RWPE2 (cell line): Measurements from ENCODE around the gene SOX13.
"Not testable (repeated sequence)": the region's sequence is repeated elsewhere in the genome, so short reads cannot be mapped to it uniquely, and the experiment has no call there.

Source experiments
- ATAC-seq: fragments of 200-7000 bp; cut with Tn5 transposase; 3 replicates; pipeline ENCODE4 v1.9.1; 2021; ENCODE audit warnings: low read depth
- DNase-seq: peaks from one replicate; pipeline ENCODE4 v3.0.0-alpha.2; 2020; ENCODE audit warnings: low spot score
- H3K27ac ChIP-seq: fragments of 450-650 bp; 2 replicates; pipeline ENCODE4 v1.5.1; 2017; ENCODE audit warnings: mild to moderate bottlenecking; ENCODE audit not compliant: poor library complexity, severe bottlenecking
- H3K27me3 ChIP-seq: fragments of 250-450 bp; sonication (Bioruptor Pico); 2 replicates; pipeline ENCODE4 v1.5.1; 2021; ENCODE audit warnings: mild to moderate bottlenecking, moderate library complexity; ENCODE audit not compliant: insufficient read depth, poor library complexity, severe bottlenecking
- H3K36me3 ChIP-seq: fragments of 250-450 bp; sonication (Bioruptor Pico); 2 replicates; pipeline ENCODE4 v1.5.1; 2020; ENCODE audit warnings: low read depth, mild to moderate bottlenecking, moderate library complexity
- H3K4me1 ChIP-seq: fragments of 250-450 bp; sonication (Bioruptor Pico); 2 replicates; pipeline ENCODE4 v1.5.1; 2021; ENCODE audit warnings: mild to moderate bottlenecking, moderate library complexity; ENCODE audit not compliant: insufficient read depth, poor library complexity, severe bottlenecking
- H3K4me3 ChIP-seq: fragments of 250-450 bp; sonication (Bioruptor Pico); 2 replicates; pipeline ENCODE4 v1.5.1; 2021; ENCODE audit warnings: mild to moderate bottlenecking, moderate library complexity; ENCODE audit not compliant: severe bottlenecking
- H3K9me3 ChIP-seq: fragments of 250-450 bp; sonication (Bioruptor Pico); 2 replicates; pipeline ENCODE4 v1.5.1; 2021; ENCODE audit warnings: mild to moderate bottlenecking, moderate library complexity; ENCODE audit not compliant: severe bottlenecking
- TF ChIP-seq, protein P1 (sequence below): fragments of 450-650 bp; IDR thresholded peaks from one replicate; pipeline ENCODE4 v1.5.1; 2017; ENCODE audit warnings: mild to moderate bottlenecking, moderate library complexity; ENCODE audit not compliant: poor library complexity, severe bottlenecking

The SOX13 gene

DNA sequence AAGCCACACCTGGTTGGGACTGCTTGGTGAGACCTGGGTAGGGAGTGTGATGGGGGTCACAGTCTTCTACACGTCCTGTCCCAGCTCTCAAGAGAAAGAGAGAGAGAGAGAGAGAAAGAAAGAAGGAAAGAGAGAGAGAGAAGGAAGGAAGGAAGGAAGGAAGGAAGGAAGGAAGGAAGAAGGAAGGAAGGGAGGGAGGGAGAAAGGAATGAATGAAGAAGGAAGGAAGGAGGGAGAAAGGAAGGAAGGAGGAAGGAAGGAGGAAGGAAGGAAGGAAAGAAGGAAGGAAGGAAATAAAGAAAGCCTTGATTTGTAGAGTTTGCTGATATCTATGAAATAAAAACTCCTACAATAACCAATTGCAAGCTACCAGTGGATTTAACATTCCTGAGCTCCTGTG is 28.5 kb upstream of the SOX13 start:
- Histone ChIP-seq H3K4me1 (no peaks in the 10 kb centered on the region), H3K4me3 (no peak overlapping the region), H3K27ac (no peak overlapping the region), H3K36me3 (no peaks in the 10 kb centered on the region), H3K9me3 (no peaks in the 10 kb centered on the region), H3K27me3 (no peaks in the 10 kb centered on the region)
- DNase-seq (no peak), ATAC-seq (no peak)
- TF ChIP-seq, protein P1, sequence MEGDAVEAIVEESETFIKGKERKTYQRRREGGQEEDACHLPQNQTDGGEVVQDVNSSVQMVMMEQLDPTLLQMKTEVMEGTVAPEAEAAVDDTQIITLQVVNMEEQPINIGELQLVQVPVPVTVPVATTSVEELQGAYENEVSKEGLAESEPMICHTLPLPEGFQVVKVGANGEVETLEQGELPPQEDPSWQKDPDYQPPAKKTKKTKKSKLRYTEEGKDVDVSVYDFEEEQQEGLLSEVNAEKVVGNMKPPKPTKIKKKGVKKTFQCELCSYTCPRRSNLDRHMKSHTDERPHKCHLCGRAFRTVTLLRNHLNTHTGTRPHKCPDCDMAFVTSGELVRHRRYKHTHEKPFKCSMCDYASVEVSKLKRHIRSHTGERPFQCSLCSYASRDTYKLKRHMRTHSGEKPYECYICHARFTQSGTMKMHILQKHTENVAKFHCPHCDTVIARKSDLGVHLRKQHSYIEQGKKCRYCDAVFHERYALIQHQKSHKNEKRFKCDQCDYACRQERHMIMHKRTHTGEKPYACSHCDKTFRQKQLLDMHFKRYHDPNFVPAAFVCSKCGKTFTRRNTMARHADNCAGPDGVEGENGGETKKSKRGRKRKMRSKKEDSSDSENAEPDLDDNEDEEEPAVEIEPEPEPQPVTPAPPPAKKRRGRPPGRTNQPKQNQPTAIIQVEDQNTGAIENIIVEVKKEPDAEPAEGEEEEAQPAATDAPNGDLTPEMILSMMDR, result no peak

DNA sequence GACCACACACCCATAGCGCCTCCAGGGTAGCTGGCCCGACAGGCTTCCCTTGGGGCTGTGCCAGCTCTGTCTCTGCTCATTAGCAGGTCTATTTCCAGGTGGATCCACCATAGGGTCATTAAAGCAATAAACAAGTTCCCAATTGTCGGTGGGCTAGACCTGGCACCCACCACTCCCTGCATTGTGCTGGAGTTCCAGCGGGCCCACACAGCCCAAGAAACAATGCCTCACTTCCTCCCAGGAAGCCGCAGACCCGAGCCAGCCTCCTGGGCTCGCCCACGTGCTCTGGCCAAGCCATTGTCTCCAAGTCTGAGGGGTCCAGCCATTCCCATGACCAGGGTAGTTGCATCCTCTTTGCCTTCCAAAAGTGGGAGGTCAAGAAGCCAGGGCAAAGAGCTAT is 27.5 kb upstream of the SOX13 start:
- no peak overlapping the region for H3K27ac ChIP-seq
- H3K36me3 ChIP-seq, result no peaks in the 10 kb centered on the region
- H3K27me3 ChIP-seq, result no peaks in the 10 kb centered on the region
- H3K4me1 ChIP-seq, result no peaks in the 10 kb centered on the region
- TF ChIP-seq, protein P1, result no peak
- no peak overlapping the region for H3K4me3 ChIP-seq
- no peak for DNase-seq
- H3K9me3 ChIP-seq, result no peaks in the 10 kb centered on the region
- ATAC-seq, result no peak

DNA sequence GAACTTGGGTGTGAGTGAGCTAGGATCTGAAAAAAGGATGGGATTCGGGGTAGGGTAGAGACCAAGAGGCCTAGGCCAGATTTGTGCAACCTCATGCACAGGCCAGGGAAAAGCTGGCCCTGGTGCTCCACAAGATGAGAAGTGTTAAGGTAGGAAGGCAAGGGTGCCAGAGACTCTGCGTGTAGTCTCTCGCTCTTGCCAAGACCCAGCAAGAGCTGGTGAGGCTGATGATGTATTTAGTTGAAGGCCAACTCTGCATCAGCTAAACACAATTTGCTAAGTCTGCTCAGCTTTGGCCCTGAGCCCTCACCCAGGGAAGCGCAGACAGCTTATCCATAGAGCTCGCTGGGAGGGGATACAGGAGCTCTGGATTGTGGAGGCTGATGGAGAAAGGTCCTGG is 26.6 kb upstream of the SOX13 start:
- DNase-seq, result no peak
- H3K4me3 ChIP-seq, result no peak overlapping the region
- H3K27me3 ChIP-seq, result no peaks in the 10 kb centered on the region
- H3K4me1 ChIP-seq, result no peaks in the 10 kb centered on the region
- ATAC-seq, result no peak
- no peak overlapping the region for H3K27ac ChIP-seq
- TF ChIP-seq, protein P1, result no peak
- H3K9me3 ChIP-seq, result no peaks in the 10 kb centered on the region
- H3K36me3 ChIP-seq, result no peaks in the 10 kb centered on the region

DNA sequence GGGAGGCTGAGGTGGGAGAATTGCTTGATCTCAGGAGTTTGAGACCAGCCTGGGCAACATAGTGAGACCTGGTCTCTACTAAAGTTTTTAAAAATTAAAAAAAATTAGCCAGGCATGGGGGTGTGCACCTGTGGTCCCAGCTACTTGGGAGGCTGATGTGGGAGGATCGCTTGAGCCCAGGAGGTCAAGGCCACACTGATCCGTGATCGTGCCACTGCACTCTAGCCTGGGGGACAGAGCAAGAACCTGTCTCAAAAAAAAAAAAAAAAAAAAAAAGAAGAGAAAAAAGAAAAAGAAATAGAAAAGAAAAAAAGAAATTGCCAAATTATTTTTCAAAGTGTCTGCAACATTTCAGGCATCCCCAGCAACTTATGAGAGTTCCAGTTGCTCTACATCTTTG is 24.1 kb upstream of the SOX13 start:
- H3K27me3 ChIP-seq, H3K27ac ChIP-seq, H3K9me3 ChIP-seq, H3K4me1 ChIP-seq, ATAC-seq, H3K4me3 ChIP-seq, H3K36me3 ChIP-seq, DNase-seq: not testable (repeated sequence)

DNA sequence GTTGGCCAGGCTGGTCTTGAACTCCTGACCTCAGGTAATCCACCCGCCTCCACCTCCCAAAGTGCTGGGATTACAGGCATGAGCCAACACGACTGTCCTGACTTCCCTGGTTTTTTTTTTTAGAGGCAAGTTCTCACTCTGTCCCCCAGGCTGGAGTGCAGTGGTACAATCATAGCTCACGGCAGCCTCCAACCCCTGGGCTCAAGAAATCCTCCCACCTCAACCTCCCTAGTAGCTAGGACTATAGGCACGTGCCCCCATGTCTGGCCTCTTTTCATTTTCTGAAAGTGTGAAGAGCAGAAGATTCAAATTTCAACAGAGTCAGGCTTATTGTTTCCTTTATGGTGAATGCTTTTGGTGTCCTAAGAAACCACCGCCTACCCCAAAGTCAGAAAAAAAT is 21.7 kb upstream of the SOX13 start:
- no peaks in the 10 kb centered on the region for H3K27me3 ChIP-seq
- no peaks in the 10 kb centered on the region for H3K36me3 ChIP-seq
- no peaks in the 10 kb centered on the region for H3K4me1 ChIP-seq
- H3K9me3 ChIP-seq, result no peaks in the 10 kb centered on the region
- no peak overlapping the region for H3K27ac ChIP-seq
- H3K4me3 ChIP-seq, result no peak overlapping the region
- DNase-seq (no peak), ATAC-seq (no peak)
- TF ChIP-seq, protein P1, result no peak
